Muscle layer of duodenum (tissue), 2 donors: ENCODE results near the gene NECTIN4.
"Not testable (repeated sequence)": the region's sequence is repeated elsewhere in the genome, so short reads cannot be mapped to it uniquely, and the experiment has no call there.

Experiments
- H3K27ac ChIP-seq: one replicate; pipeline ENCODE4 v1.7.0; 2013; ENCODE audit warnings: mild to moderate bottlenecking, low read length
- H3K27me3 ChIP-seq: one replicate; pipeline ENCODE4 v1.7.0; 2013; ENCODE audit warnings: low read depth, mild to moderate bottlenecking, control low read depth, low read length
- H3K36me3 ChIP-seq, 2 donors: one replicate each; pipeline ENCODE4 v1.7.0; 2013; ENCODE audit warnings: low read length in 2 of 2, control low read depth in 1 of 2, mild to moderate bottlenecking in 1 of 2; ENCODE audit not compliant: insufficient read depth in 2 of 2, control insufficient read depth in 1 of 2
- H3K4me1 ChIP-seq, 2 donors: one replicate each; pipeline ENCODE4 v1.7.0; 2013; ENCODE audit warnings: low read length in 2 of 2, mild to moderate bottlenecking in 2 of 2, control low read depth in 1 of 2, moderate library complexity in 1 of 2; ENCODE audit not compliant: insufficient read depth in 2 of 2, control insufficient read depth in 1 of 2
- H3K4me3 ChIP-seq, 2 donors: one replicate each; pipeline ENCODE4 v1.7.0; 2013; ENCODE audit warnings: low read length in 2 of 2, low read depth in 1 of 2, mild to moderate bottlenecking in 1 of 2
- H3K9me3 ChIP-seq, 2 donors: one replicate each; pipeline ENCODE4 v1.7.0; 2013; ENCODE audit warnings: low read length in 2 of 2, control low read depth in 1 of 2, mild to moderate bottlenecking in 1 of 2; ENCODE audit not compliant: control insufficient read depth in 1 of 2
- donor health status: healthy.

The NECTIN4 gene

DNA sequence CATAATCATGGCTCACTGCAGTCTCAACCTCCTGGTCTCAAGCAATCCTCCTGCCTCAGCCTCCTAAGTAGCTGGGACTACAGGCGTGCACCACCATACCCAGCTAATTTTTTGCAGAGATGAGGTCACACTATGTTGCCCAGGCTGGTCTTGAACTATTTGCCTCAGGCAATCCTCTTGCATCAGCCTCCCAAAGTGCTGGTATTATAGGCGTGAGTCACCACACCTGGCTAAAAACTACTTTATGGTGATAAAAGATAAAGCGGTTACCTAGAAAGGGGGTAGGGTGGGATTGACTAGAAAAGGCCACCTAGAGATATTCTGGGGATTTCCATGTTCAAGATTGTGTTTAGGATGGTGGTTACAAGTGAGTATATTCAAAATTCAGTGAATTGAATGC, 55.6 kb downstream of the NECTIN4 start:
- Histone ChIP-seq H3K9me3 (no peaks in the 10 kb centered on the region), H3K4me1 (peaks cover 4 to 8% of the 10 kb centered on the region in 2 donors), H3K27ac (no peak overlapping the region)

DNA sequence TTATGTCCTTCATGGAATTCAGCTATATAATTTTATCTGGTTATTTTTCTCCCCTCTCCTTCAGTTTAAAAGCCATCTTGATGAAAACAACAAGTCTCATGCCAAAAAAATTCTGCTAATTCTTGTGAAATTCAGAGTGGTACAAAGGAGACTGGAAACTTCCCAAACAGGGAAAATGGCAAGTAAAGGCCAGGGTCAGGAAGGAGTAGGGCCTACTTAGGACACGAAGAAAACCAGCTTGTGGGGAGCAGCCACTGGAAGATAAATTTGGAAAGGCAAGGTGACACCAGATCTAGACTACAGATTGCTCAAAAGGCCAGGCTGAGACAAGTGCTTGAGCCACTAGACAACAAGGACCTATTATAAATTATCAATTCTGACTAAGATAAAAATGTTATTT, 56.9 kb downstream of the NECTIN4 start:
- H3K27ac ChIP-seq, result no peak overlapping the region

More for the DNA sequence above, 55.6 kb downstream of the NECTIN4 start:
- Histone ChIP-seq H3K4me3 (no peak overlapping the region), H3K36me3 (no peaks in the 10 kb centered on the region), H3K27me3 (no peaks in the 10 kb centered on the region)

DNA sequence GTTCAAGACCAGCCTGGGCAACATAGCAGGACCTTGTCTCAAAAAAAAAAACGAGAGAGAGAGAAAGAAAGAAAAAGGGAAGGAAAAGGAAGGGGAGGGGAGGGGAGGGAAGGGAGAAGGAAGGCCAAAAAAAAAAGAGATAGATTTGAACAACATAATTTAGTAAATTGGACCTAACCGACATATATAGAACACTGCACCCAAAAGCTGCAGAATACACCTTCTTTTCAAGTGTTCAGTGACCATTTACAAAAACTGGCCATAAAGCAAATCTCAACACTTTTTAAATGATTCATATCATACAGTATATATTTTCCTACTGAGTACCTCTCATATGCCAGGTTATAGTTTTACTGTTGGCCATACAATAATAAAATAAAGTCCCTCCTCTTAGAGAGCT, 57.5 kb downstream of the NECTIN4 start:
- H3K4me1 ChIP-seq, result no peaks in the 10 kb centered on the region
- no peaks in the 10 kb centered on the region for H3K27me3 ChIP-seq
- H3K4me3 ChIP-seq, result no peak overlapping the region
- H3K27ac ChIP-seq, result no peak overlapping the region
- H3K9me3 ChIP-seq, result no peaks in the 10 kb centered on the region
- H3K36me3 ChIP-seq, result no peaks in the 10 kb centered on the region

More for the DNA sequence above, 56.9 kb downstream of the NECTIN4 start:
- no peak overlapping the region for H3K4me3 ChIP-seq
- H3K9me3 ChIP-seq, result no peaks in the 10 kb centered on the region
- H3K36me3 ChIP-seq, result no peaks in the 10 kb centered on the region
- H3K4me1 ChIP-seq, result no peaks in the 10 kb centered on the region
- no peaks in the 10 kb centered on the region for H3K27me3 ChIP-seq

DNA sequence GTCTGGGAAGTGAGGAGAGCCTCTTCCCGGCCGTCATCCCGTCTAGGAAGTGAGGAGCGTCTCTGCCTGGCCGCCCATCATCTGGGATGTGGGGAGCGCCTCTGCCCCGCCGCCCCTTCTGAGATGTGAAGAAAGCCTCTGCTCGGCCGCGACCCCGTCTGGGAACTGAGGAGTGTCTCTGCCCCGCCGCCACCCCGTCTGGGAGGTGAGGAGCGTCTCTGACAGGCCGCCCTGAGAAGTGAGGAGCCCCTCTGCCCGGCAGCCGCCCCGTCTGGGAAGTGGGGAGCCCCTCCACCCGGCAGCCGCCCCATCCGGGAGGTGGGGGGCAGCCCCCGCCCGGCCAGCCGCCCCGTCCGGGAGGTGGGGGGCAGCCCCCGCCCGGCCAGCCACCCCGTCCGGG, 59.9 kb downstream of the NECTIN4 start:
- not testable (repeated sequence) for H3K27ac ChIP-seq

GRCh38 chr1:161026954-161027353, 62.4 kb downstream of the NECTIN4 start:
- H3K4me3 ChIP-seq, H3K9me3 ChIP-seq, H3K27me3 ChIP-seq, H3K27ac ChIP-seq, H3K4me1 ChIP-seq, H3K36me3 ChIP-seq: not testable (repeated sequence)

More for the DNA sequence above, 59.9 kb downstream of the NECTIN4 start:
- not testable (repeated sequence) for H3K36me3 ChIP-seq, H3K27me3 ChIP-seq, H3K4me3 ChIP-seq, H3K4me1 ChIP-seq, H3K9me3 ChIP-seq

GRCh38 chr1:161022432-161022831, 66.9 kb downstream of the NECTIN4 start:
- not testable (repeated sequence) for H3K36me3 ChIP-seq, H3K9me3 ChIP-seq, H3K4me3 ChIP-seq, H3K27me3 ChIP-seq
- Histone ChIP-seq H3K27ac (peak overlapping the region; percentile 53), H3K4me1 (peaks cover 8 to 13% of the 10 kb centered on the region in 2 donors)

DNA sequence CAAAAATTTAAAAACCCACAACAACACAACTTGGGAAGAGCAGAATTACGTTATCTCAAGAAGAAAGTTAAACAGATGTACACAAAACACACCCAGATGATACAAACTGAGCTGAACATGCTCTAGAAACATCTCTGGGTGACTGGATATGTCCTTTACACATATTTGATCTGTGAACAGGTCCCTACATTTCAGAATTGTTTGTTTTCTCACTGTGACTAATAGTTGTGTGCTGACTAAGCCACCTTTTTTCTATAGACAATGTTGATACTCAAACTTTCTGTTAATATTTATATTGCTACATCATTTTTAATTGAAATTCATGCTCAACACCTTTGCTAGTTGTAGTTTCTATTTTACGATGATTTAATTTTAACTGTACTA, 67.4 kb downstream of the NECTIN4 start:
- no peaks in the 10 kb centered on the region for H3K36me3 ChIP-seq
- peaks cover 8 to 13% of the 10 kb centered on the region in 2 donors for H3K4me1 ChIP-seq
- no peaks in the 10 kb centered on the region for H3K9me3 ChIP-seq
- H3K27me3 ChIP-seq, result no peaks in the 10 kb centered on the region
- peak overlapping the region in 1 of 2 donors; percentile 72 for H3K4me3 ChIP-seq
- peak overlapping the region; percentile 53 for H3K27ac ChIP-seq

GRCh38 chr1:161021165-161021969, 68.0 kb downstream of the NECTIN4 start:
- no peaks in the 10 kb centered on the region for H3K27me3 ChIP-seq
- H3K9me3 ChIP-seq, result no peaks in the 10 kb centered on the region
- H3K4me3 ChIP-seq, result peak overlapping the region; percentile 72 to 73
- peak overlapping the region; percentile 53 for H3K27ac ChIP-seq
- H3K4me1 ChIP-seq, result peaks cover 8 to 13% of the 10 kb centered on the region in 2 donors
- no peaks in the 10 kb centered on the region for H3K36me3 ChIP-seq
